Osteoblast (primary cell): ENCODE results near the gene PRKAG2. TPM values are rescaled to one million over a fixed set of nuclear protein-coding genes. Genes with fewer than 3 reads are reported as not detected.
"Not testable (repeated sequence)": the region's sequence is repeated elsewhere in the genome, so short reads cannot be mapped to it uniquely, and the experiment has no call there.

Source experiments
- DNase-seq: peaks from one replicate; pipeline ENCODE4 v3.0.0; 2011; ENCODE audit warnings: low spot score, mixed read lengths; ENCODE audit not compliant: insufficient read length; ENCODE audit errors: missing footprints
- H2AFZ ChIP-seq: 2 replicates; pipeline ENCODE4 v1.6.0; 2011; ENCODE audit warnings: mild to moderate bottlenecking, low read length
- H3K27ac ChIP-seq: 2 replicates; pipeline ENCODE4 v1.5.1; 2011; ENCODE audit warnings: mild to moderate bottlenecking, low read depth, low read length, moderate library complexity
- H3K27me3 ChIP-seq: 2 replicates; pipeline ENCODE4 v1.6.0; 2012; ENCODE audit warnings: mild to moderate bottlenecking, control low read depth, inconsistent platforms, low read length, moderate library complexity; ENCODE audit not compliant: insufficient read depth
- H3K36me3 ChIP-seq: 2 replicates; pipeline ENCODE4 v1.5.1; 2011; ENCODE audit warnings: mild to moderate bottlenecking, low read length, control low read depth, moderate library complexity; ENCODE audit not compliant: insufficient read depth
- H3K4me1 ChIP-seq: 2 replicates; pipeline ENCODE4 v1.5.1; 2011; ENCODE audit warnings: mild to moderate bottlenecking, low read length, control low read depth, moderate library complexity; ENCODE audit not compliant: insufficient read depth
- H3K4me2 ChIP-seq: 2 replicates; pipeline ENCODE4 v1.6.0; 2011; ENCODE audit warnings: mild to moderate bottlenecking, low read length; ENCODE audit not compliant: insufficient read depth
- H3K4me3 ChIP-seq: fragments of 200-600 bp; sonication (generic); 3 replicates; pipeline ENCODE4 v1.5.1; 2012; ENCODE audit warnings: mild to moderate bottlenecking, low read length, inconsistent platforms; ENCODE audit not compliant: insufficient read depth
- H3K79me2 ChIP-seq: 2 replicates; pipeline ENCODE4 v1.6.0; 2012; ENCODE audit warnings: mild to moderate bottlenecking, low read length, control low read depth, inconsistent platforms; ENCODE audit not compliant: insufficient read depth
- H3K9me3 ChIP-seq: 2 replicates; pipeline ENCODE4 v1.5.1; 2011; ENCODE audit warnings: low read depth, low read length, control low read depth
- H4K20me1 ChIP-seq: 2 replicates; pipeline ENCODE4 v1.6.0; 2012; ENCODE audit warnings: mild to moderate bottlenecking, low read length, control low read depth; ENCODE audit not compliant: insufficient read depth
- total RNA-seq: library from RNA; depleted of rRNA; stranded (reverse); fragments of >200 nt; gene quantifications from 2 replicates; pipeline ENCODE4 v1.2.3, GENCODE V29; 2012
- TF ChIP-seq, protein P1 (sequence below): IDR thresholded peaks from 2 replicates; pipeline ENCODE4 v1.5.1; 2011; ENCODE audit warnings: mild to moderate bottlenecking, low read depth, low read length, moderate library complexity; ENCODE audit errors: extremely low read depth

PRKAG2 gene
- total RNA-seq, 1 donor = 20.6 TPM

DNA sequence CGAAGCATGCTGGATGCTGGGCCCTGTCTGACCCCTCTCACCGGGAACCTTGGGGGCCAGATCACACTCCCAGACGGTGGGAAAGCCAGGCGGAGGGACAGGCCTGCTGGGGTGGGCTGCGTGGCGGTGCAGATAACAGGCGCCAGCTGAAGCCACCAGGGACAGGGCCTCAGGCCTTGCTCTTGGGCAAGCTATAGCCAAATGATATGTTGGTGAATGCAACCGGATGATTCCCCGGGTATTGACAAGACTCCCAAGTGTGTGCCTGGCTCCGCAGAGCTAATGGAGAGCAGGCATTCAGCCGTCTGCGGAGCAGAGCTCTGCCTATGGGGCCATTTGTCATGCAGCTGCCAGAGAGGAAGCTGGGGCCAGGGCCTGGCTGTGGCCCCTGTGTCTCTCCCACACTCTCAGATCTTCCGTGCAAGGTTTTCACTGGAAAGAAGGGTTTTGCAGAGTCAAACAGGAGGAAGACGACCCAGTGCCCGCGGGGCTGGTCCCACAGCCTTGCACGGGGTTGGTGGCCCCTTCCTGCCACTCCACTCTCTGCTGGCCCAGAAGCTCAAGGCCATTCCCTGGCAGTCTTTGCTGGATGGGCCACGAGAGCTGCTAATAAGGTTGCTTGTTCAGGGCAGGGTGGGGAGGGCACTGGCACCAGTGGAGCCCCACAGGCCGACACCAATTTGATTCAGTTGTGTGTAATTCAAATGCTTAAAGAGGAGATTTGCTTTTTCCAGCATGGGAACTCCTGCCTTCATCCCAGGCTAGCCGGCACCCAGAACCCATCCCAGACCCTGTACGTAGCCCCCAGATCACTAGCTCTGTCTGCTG is 91.8 kb downstream of the PRKAG2 start:
- DNase-seq = peak; percentile 47
- Histone ChIP-seq H3K9me3 (no peaks in the 10 kb centered on the region), H3K36me3 (no peaks in the 10 kb centered on the region), H2AFZ (no peak overlapping the region), H4K20me1 (no peaks in the 10 kb centered on the region), H3K4me3 (no peak overlapping the region), H3K79me2 (no peaks in the 10 kb centered on the region), H3K27ac (no peak overlapping the region), H3K4me1 (no peaks in the 10 kb centered on the region), H3K27me3 (peaks cover 24% of the 10 kb centered on the region), H3K4me2 (no peak overlapping the region)
- TF ChIP-seq, protein P1, sequence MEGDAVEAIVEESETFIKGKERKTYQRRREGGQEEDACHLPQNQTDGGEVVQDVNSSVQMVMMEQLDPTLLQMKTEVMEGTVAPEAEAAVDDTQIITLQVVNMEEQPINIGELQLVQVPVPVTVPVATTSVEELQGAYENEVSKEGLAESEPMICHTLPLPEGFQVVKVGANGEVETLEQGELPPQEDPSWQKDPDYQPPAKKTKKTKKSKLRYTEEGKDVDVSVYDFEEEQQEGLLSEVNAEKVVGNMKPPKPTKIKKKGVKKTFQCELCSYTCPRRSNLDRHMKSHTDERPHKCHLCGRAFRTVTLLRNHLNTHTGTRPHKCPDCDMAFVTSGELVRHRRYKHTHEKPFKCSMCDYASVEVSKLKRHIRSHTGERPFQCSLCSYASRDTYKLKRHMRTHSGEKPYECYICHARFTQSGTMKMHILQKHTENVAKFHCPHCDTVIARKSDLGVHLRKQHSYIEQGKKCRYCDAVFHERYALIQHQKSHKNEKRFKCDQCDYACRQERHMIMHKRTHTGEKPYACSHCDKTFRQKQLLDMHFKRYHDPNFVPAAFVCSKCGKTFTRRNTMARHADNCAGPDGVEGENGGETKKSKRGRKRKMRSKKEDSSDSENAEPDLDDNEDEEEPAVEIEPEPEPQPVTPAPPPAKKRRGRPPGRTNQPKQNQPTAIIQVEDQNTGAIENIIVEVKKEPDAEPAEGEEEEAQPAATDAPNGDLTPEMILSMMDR = no peak

- Histone ChIP-seq H3K27ac (no peak overlapping the region), H3K79me2 (no peaks in the 10 kb centered on the region), H3K36me3 (no peaks in the 10 kb centered on the region), H2AFZ (no peak overlapping the region), H3K9me3 (no peaks in the 10 kb centered on the region), H4K20me1 (no peaks in the 10 kb centered on the region), H3K4me1 (no peaks in the 10 kb centered on the region), H3K27me3 (peaks cover 32% of the 10 kb centered on the region), H3K4me2 (no peak overlapping the region), H3K4me3 (no peak overlapping the region)
- DNase-seq = no peak
- TF ChIP-seq, protein P1 = no peak
These were observed 92.8 kb downstream of the PRKAG2 start for GRCh38 chr7:151783958-151784575.

GRCh38 chr7:151782598-151783448 is 94.1 kb downstream of the PRKAG2 start:
- DNase-seq = peak; percentile 98
- peak overlapping the region; percentile 55 for H3K4me3 ChIP-seq

GRCh38 chr7:151782256-151782597 is 94.7 kb downstream of the PRKAG2 start:
- H3K4me2 ChIP-seq, H4K20me1 ChIP-seq, H3K9me3 ChIP-seq, H3K27ac ChIP-seq, H3K4me1 ChIP-seq, H2AFZ ChIP-seq, H3K36me3 ChIP-seq, H3K4me3 ChIP-seq, H3K79me2 ChIP-seq, DNase-seq: not testable (repeated sequence)
- peaks cover 25% of the 10 kb centered on the region for H3K27me3 ChIP-seq

More at GRCh38 chr7:151782598-151783448, 94.1 kb downstream of the PRKAG2 start:
- H3K79me2 ChIP-seq = no peaks in the 10 kb centered on the region
- peak overlapping the region; percentile 4 for H2AFZ ChIP-seq
- no peaks in the 10 kb centered on the region for H3K9me3 ChIP-seq
- H4K20me1 ChIP-seq = no peaks in the 10 kb centered on the region
- no peak overlapping the region for H3K27ac ChIP-seq
- H3K27me3 ChIP-seq = peaks cover 28% of the 10 kb centered on the region
- peak overlapping the region; percentile 57 for H3K4me2 ChIP-seq
- H3K36me3 ChIP-seq = no peaks in the 10 kb centered on the region
- no peaks in the 10 kb centered on the region for H3K4me1 ChIP-seq
- TF ChIP-seq, protein P1 = peak; percentile 73
